HepG2 (cell line): Measurements from ENCODE around the gene FTHL17. TPM values are rescaled to one million over a fixed set of nuclear protein-coding genes. Genes with fewer than 3 reads are reported as not detected.

Source experiments
- ATAC-seq: fragments of 200-7000 bp; cut with Tn5 transposase; 3 replicates; pipeline ENCODE4 v1.9.1; 2020; ENCODE audit warnings: mild to moderate bottlenecking, moderate library complexity
- BruUV-seq: library from RNA; stranded (reverse); fragments of 400-500 nt; replicated peaks from 2 replicates; lab custom pipeline; 2021; lab: Mats Ljungman, UMichigan
- CTCF ChIA-PET: fragments of 300-600 bp; formaldehyde crosslinking; extraction: SDS; loops from one replicate; lab custom pipeline; 2021; ENCODE audit warnings: low total read pairs, inconsistent platforms, low intra/inter-chr PET ratio; lab: Yijun Ruan, JAX
- POLR2A ChIA-PET: fragments of 350-600 bp; sonication (Branson Sonifier 250); formaldehyde crosslinking; loops from one replicate; lab custom pipeline; 2020; ENCODE audit warnings: antibody characterized with exemption, inconsistent platforms; lab: Yijun Ruan, JAX
- DNase-seq: peaks from one replicate; pipeline ENCODE4 v3.0.0-alpha.2; 2015; ENCODE audit warnings: low spot score
- FAIRE-seq: peaks from 3 replicates; lab custom pipeline; 2011; peaks lifted over from hg19 to GRCh38; lab: Jason Lieb, UNC
- H2AFZ ChIP-seq: one replicate; pipeline ENCODE4 v1.6.1; 2011; ENCODE audit warnings: low read length, inconsistent platforms
- H3K27ac ChIP-seq: fragments of 300-600 bp; 3 replicates; pipeline ENCODE4 v1.8.0; 2011; ENCODE audit warnings: mixed run types, mild to moderate bottlenecking, mixed read lengths, low read length, inconsistent platforms; ENCODE audit not compliant: insufficient read depth; ENCODE audit errors: extremely low read length
- H3K27me3 ChIP-seq, 2 experiments: fragments of 200-600 bp in 1 of 2; 2 replicates in 1 of 2; 3 replicates in 1 of 2; pipeline versions ENCODE4 v1.6.0 to v1.8.0; 2011; ENCODE audit warnings: low read length in 2 of 2, mild to moderate bottlenecking in 2 of 2, moderate library complexity in 2 of 2, inconsistent platforms in 1 of 2; ENCODE audit not compliant: insufficient read depth in 2 of 2, control insufficient read depth in 1 of 2
- H3K36me3 ChIP-seq, 2 experiments: fragments of 200-600 bp in 1 of 2; replicated peaks in 1 of 2; 2 replicates in 1 of 2; 3 replicates in 1 of 2; pipeline versions ENCODE4 v1.5.1 to v1.8.0; 2011; ENCODE audit warnings: low read length in 2 of 2, inconsistent platforms in 1 of 2; ENCODE audit not compliant: insufficient read depth in 2 of 2, control insufficient read depth in 1 of 2
- H3K4me1 ChIP-seq: 2 replicates; pipeline ENCODE4 v1.5.1; 2012; ENCODE audit warnings: low read length, inconsistent platforms; ENCODE audit not compliant: insufficient read depth
- H3K4me2 ChIP-seq: 2 replicates; pipeline ENCODE4 v1.6.0; 2011; ENCODE audit warnings: low read depth, low read length, inconsistent platforms
- H3K4me3 ChIP-seq, 3 experiments: fragments of 200-600 bp in 1 of 3; sonication (generic), shearing (Covaris generic) in 1 of 3; replicated peaks in 1 of 3; 2 replicates each; pipeline ENCODE4 v1.5.1; 2011 to 2016; ENCODE audit warnings: low read length in 3 of 3, inconsistent platforms in 2 of 3, low read depth in 2 of 3, mild to moderate bottlenecking in 2 of 3, control low read depth in 1 of 3, mixed read lengths in 1 of 3; ENCODE audit not compliant: insufficient read depth in 1 of 3
- H3K79me2 ChIP-seq: one replicate; pipeline ENCODE4 v1.6.1; 2011; ENCODE audit warnings: low read length, inconsistent platforms; ENCODE audit not compliant: insufficient read depth
- H3K9ac ChIP-seq: 2 replicates; pipeline ENCODE4 v1.6.0; 2011; ENCODE audit warnings: mild to moderate bottlenecking, low read depth, low read length, inconsistent platforms; ENCODE audit not compliant: insufficient read depth
- H3K9me3 ChIP-seq: 2 replicates; pipeline ENCODE4 v1.5.1; 2012; ENCODE audit warnings: mild to moderate bottlenecking, low read length
- H4K20me1 ChIP-seq: 2 replicates; pipeline ENCODE4 v1.6.0; 2011; ENCODE audit warnings: inconsistent platforms, mild to moderate bottlenecking, low read length, moderate library complexity; ENCODE audit not compliant: insufficient read depth
- DNMT1 ChIP-seq: sonication (generic); formaldehyde crosslinking; IDR thresholded peaks from 2 replicates; pipeline ENCODE4 v1.5.1; 2020; ENCODE audit warnings: mild to moderate bottlenecking, missing genetic modification reagents
- HNRNPLL ChIP-seq: fragments of 200-400 bp; formaldehyde crosslinking; IDR thresholded peaks from 2 replicates; pipeline ENCODE4 v1.6.1; 2017; ENCODE audit warnings: mild to moderate bottlenecking, low read depth, low read length; ENCODE audit not compliant: poor library complexity, severe bottlenecking
- PTBP1 ChIP-seq: fragments of 200-400 bp; formaldehyde crosslinking; IDR thresholded peaks from 2 replicates; pipeline ENCODE4 v1.6.1; 2018; ENCODE audit warnings: low read length, low read depth; ENCODE audit not compliant: poor library complexity, severe bottlenecking
- TEAD2 ChIP-seq: sonication (generic); formaldehyde crosslinking; IDR thresholded peaks from 2 replicates; pipeline ENCODE4 v1.9.0; 2021; ENCODE audit warnings: missing genetic modification reagents
- ZNF343 ChIP-seq: sonication (generic); formaldehyde crosslinking; IDR thresholded peaks from 2 replicates; pipeline ENCODE4 v1.4.0; 2020; ENCODE audit warnings: mild to moderate bottlenecking, missing genetic modification reagents
- ZNF512B ChIP-seq: sonication (generic); formaldehyde crosslinking; IDR thresholded peaks from 2 replicates; pipeline ENCODE4 v1.5.1; 2020; ENCODE audit warnings: missing genetic modification reagents, mild to moderate bottlenecking, borderline replicate concordance
- ZNF761 ChIP-seq: sonication (generic); formaldehyde crosslinking; conservative IDR thresholded peaks from 2 replicates; pipeline ENCODE4 v1.4.0; 2020; ENCODE audit warnings: mild to moderate bottlenecking, missing genetic modification reagents
- WGBS: methylation state at CpG from one replicate; pipeline ENCODE4 v1.1.6; 2017; ENCODE audit warnings: low lambda C conversion rate; 5-methylcytosine and 5-hydroxymethylcytosine counted together
- in situ Hi-C: cut with HindIII; loops from 2 replicates; pipeline ENCODE4 v1.10.0; 2017; ENCODE audit warnings: low pct_unique_long_range_greater_than_20kb; ENCODE audit not compliant: extremely low pct_ligation_motif_present
- intact Hi-C: fragments of 100-400 bp; cut with micrococcal nuclease; formaldehyde crosslinking; loops from one replicate; pipeline ENCODE4 v1.10.0; 2022; ENCODE audit not compliant: unreplicated experiment
- polyA plus RNA-seq, 8 experiments: library from polyadenylated mRNA; depleted of rRNA in 3 of 8; stranded (reverse) in 7 of 8; unstranded in 1 of 8; fragments of >200 nt; fragmentation: Illumina TruSeq in 4 of 8; extraction: Trizol in 4 of 8; gene quantifications; 2 replicates each; pipeline versions ENCODE4 v1.2.1 to v1.2.3, GENCODE V29; 2011 to 2016; ENCODE audit warnings: low read depth in 4 of 8, missing spikeins in 1 of 8, mixed read lengths in 1 of 8; ENCODE audit not compliant: insufficient read depth in 1 of 8
- total RNA-seq, 5 experiments: library from RNA; depleted of rRNA; stranded (reverse); fragments of >200 nt; fragmentation: Illumina TruSeq; extraction: Trizol; gene quantifications; 2 replicates each; pipeline ENCODE4 v1.2.3, GENCODE V29; 2016; ENCODE audit warnings: low read depth in 1 of 5

The FTHL17 gene
- total and polyA plus RNA-seq, 2 of the 13 experiments (the other 11 are each of a cell fraction or from before 2014, with no cell fraction given) = not detected

GRCh38 chrX:31093639-31093975 is 21.8 kb upstream of the FTHL17 start:
- Histone ChIP-seq H3K9me3 (no peaks in the 10 kb centered on the region), H3K27me3 (no peaks in the 10 kb centered on the region), H3K4me2 (no peak overlapping the region)
- POLR2A ChIA-PET = no interaction called here
- TF ChIP-seq HNRNPLL (no peak), ZNF343 (CRISPR knock-in tag) (no peak), DNMT1 (no peak), TEAD2 (CRISPR knock-in tag) (no peak), ZNF761 (CRISPR knock-in tag) (no peak), ZNF512B (CRISPR knock-in tag) (no peak), PTBP1 (no peak)
- TF ChIP-seq, all 625 proteins: peak for 0
- Histone ChIP-seq H3K4me3 (no peak overlapping the region), H3K36me3 (no peaks in the 10 kb centered on the region), H3K27ac (no peak overlapping the region), H3K9ac (no peak overlapping the region), H3K79me2 (no peaks in the 10 kb centered on the region), H2AFZ (no peak overlapping the region), H4K20me1 (no peaks in the 10 kb centered on the region), H3K4me1 (no peaks in the 10 kb centered on the region)
- BruUV-seq = no TSS peak
- ATAC-seq = no peak
- CTCF ChIA-PET = no interaction called here
- intact Hi-C loops = no loop called here
- no peak for FAIRE-seq
- WGBS = no CpG with 5 or more reads among the region's 4 CpGs
- in situ Hi-C loops = no loop called here
- no peak for DNase-seq
